ENCODE data around the gene SLC17A8.
"Not testable (repeated sequence)": the region's sequence is repeated elsewhere in the genome, so short reads cannot be mapped to it uniquely, and the experiment has no call there.

Gene SLC17A8

DNA sequence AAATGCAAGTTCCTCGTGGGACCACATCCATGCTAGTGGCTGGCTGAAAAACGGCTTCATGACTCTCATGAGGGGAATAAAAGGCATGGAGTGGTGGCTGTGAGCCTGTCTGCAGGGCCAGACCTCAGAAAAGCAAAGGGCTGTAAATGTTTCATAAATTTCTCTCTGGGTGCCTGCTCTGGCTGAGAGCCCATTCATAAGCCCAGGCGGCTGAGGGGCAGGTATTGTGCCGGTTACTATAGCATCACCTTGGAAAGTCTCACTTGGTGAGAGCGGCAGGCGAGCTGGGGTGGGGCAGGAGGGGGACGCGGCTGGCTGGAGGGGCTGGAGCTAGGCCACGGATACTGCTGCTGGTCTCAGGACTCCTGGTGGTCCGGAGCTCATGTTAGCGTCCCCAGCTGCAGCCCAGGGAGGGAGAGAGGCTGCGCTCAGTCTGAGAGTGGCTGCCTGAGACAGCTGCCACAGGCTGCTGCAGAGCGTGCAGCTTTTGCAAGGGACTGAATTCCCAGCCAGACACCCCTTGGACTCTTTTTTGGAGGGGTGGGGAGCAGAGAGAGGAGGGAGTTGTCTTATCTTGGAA is at the start of gene SLC17A8:
SLC17A8 (plus strand) TSS at position 431 of the 580 bp plus-strand sequence. CDS start 318 bp downstream, outside the sequence.
- DNase-seq: peak; percentile 90

DNA sequence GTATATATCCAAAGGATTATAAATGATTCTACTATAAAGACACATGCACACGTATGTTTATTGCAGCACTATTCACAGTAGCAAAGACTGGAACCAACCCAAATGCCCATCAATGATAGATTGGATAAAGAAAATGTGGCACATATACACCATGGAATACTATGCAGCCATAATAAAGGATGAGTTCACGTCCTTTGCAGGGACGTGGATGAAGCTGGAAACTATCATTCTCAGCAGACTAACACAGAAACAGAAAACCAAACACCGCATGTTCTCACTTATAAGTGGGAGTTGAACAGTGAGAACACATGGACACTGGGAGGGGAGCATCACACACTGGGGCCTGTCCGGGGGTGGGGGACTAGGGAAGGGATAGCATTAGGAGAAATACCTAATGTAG is 48.7 kb upstream of the SLC17A8 start:
- DNase-seq: not testable (repeated sequence)

DNA sequence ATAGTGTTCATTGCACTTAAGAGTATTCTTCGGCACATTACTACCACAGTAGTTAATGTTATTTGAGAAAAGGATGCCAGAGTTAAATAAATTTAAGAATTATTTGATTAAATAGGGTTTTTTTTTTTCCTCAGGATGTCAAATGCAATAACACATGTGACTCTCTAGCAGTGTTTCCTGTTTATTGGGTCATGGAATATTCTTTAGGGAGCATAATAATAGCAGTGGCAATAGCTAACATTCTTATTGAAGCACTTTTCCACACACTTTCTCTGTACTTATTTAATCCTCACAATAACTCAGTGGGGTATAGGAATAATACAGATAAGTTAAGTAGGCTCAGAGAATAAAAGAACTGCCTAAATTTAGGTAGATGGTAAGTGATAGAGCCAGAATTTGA is 45.6 kb upstream of the SLC17A8 start:
- DNase-seq: no peak

DNA sequence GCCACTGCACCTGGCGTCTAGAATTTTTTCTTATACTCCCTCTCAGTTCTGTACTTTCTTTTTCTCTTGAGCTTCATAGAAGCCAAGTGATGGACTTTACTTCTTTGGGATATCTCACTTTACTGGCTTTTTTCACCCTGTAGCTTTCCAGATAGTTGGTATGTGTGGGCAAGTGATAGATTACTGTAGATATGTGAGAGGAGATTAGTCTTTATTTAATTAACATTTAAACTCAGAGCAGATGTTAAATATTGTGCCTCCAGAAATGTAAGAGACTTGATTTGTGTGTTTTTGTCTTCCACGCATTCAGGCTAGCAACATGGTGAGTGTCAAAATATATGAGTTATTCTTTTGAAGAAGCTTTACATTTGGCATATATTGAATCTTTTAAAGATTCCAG is 39.5 kb upstream of the SLC17A8 start:
- DNase-seq: no peak

DNA sequence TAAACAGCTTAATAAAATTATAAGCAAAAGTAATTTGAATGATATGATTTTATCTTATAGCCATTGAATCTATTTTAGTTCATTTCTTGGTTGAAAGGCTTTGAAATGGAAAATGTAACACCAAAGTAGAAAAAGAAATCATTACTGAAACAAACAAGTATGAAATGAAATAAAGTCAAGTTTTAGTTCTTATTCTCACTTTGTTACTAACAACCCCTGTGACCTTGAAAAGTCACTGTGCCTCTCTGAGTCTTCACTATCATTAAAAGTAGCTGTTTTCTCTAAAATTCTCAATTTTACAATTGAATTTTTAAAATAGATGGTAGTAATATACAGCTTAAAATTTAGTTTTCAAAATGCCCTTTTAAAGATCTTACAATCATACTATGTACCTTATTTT is 32.4 kb upstream of the SLC17A8 start:
- DNase-seq: no peak

DNA sequence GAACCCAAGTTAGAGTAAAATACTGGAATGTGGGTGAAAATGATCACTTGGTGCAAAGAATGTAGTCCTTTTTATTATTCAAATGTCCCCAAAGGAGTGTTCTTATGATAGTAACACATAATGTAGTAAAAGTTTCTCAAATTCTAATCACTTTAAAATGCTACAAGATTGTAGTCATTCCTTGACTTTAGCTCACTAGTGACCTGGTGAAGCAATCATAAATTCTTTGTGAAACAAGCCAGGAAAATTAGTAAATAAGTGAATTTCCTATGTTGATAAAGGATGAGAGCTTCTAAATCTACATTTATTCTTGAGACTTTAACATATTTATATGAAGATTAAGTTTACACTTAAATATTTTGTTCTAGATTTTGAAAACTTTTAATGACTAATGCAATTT is 30.7 kb upstream of the SLC17A8 start:
- DNase-seq: no peak

DNA sequence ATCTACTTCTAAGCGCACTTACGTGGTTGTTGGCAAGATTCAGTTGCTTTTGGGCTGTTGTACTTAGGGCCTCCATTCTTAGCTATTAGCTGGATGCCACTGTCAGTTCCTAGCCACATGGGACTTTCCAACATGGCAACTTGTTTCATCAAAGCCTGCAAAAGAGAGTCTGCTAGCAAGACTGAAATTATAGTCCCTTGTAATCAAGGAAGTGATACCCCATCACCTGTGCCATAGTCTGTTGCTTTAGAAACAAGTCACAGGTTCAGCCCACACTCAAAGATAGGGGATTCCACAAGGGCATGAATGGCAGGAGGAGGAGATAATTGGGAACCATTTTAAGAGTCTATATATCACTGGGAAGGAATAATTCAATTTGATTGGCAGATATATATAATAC is 27.1 kb upstream of the SLC17A8 start:
- DNase-seq: no peak

DNA sequence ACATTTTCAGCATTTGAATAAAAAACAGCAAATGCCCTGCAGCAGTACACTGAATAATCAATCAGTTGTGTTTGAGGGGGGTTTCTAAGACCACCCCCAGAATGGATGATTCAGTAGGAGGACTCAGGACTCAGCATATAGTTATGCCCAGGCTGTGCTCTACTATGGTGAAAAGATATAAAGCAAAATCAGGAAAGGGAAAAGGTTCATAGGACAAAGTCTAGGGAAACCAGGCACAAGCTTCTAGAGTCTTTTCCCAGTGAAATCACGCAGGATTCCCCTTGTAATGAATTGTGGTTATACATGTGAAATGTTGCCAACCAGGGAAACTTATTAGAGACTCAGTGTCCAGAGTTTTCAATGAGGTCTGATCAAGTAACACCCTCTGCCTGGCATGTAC is 25.0 kb upstream of the SLC17A8 start:
- no peak for DNase-seq

DNA sequence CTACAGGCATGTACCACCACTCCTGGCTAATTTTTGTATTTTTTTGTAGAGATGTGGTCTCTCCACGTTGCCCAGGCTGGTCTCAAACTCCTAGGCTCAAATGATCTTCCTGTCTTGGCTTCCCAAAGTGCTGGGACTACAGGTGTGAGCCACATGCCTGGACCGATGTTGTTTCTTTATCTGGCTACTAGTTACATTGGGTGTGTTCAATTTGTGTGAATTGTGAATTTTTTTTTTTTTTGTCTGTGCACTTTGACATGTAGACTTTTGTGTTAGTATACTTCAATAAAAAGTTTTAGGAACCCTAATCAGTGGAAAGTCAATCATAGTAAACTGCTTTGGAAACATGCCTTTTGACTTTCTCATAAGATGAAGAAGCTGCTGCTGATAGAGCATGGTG is 24.0 kb upstream of the SLC17A8 start:
- no peak for DNase-seq

DNA sequence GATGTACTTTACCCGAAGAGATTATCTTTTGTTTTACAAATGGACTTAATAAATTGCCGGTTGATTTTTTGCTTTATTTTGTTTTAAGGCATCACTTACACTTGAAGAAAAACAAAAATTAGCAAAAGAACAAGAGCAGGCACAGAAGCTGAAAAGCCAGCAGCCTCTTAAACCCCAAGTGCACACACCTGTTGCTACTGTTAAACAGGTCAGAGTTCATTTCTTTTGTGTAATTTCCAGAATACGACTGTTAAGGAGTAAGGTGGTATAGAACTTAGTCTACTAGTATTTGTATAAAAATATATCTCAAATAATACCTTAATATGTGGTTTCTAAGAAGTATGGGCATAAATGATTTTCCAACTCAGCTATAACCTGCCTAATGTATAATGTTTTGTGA is 19.6 kb upstream of the SLC17A8 start:
- no peak for DNase-seq

DNA sequence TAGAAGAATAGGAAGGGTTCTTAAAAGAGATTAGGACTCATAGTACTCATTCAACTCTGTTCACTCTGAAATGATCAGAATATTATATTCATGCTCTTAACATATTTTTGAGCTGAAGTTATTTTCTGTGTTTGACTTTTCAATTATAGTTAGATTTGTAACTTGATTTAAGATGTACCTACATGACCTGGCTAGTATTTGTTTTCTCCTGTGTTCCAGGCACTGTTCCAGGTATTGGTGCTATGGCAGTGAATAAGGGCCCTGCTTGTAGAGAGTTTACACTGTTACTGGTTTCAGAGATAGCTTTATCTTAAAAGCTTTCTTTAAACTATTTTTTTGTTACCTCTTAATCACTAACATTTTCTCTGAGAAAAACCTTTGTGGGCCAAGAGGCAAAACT is 19.1 kb upstream of the SLC17A8 start:
- DNase-seq: no peak

DNA sequence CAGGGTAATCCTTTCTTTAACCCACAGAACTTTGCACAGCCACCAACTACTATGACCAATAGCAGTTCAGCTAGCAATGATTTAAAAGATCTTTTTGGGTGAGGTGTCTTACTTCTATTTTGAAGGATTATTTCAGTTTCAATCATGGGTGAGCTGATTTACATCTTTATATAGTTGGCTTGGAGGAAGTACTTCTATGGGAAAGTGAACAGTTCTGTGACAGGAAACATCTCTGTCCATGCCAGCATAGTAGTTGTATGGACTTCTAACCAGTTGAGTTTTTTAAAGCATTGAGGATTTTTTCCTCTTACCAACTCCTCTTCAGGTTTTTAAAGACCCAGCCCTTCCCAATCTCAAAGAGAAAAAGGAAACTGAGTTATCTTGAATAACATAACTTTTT is 17.8 kb upstream of the SLC17A8 start:
- DNase-seq: no peak

DNA sequence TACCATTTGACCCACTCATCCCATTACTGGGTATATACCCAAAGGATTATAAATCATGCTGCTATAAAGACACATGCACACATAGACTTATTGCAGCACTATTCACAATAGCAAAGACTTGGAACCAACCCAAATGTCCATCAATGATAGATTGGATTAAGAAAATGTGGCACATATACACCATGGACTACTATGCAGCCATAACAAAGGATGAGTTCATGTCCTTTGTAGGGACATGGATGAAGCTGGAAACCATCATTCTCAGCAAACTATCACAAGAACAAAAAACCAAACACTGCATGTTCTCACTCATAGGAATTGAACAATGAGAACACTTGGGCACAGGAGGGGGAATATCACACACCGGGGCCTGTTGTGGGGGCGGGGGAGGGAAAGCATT is 14.0 kb upstream of the SLC17A8 start:
- not testable (repeated sequence) for DNase-seq

DNA sequence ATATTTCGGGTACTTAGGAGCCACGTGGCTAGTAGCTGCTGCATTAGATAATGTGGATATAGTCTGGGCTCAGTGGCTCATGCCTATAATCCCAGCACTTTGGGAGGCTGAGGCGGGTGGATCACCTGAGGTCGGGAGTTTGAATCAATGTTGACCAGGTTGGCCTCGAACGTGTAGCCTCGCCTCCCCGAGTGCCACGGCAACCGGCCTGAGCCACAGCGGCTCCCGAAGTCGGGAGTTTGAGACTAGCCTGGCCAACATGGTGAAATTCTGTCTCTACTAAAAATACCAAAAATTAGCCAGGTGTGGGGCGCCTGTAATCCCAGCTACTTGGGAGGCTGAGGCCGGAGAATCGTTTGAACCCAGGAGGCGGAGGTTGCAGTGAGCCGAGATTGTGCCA is 12.5 kb upstream of the SLC17A8 start:
- DNase-seq: not testable (repeated sequence)

DNA sequence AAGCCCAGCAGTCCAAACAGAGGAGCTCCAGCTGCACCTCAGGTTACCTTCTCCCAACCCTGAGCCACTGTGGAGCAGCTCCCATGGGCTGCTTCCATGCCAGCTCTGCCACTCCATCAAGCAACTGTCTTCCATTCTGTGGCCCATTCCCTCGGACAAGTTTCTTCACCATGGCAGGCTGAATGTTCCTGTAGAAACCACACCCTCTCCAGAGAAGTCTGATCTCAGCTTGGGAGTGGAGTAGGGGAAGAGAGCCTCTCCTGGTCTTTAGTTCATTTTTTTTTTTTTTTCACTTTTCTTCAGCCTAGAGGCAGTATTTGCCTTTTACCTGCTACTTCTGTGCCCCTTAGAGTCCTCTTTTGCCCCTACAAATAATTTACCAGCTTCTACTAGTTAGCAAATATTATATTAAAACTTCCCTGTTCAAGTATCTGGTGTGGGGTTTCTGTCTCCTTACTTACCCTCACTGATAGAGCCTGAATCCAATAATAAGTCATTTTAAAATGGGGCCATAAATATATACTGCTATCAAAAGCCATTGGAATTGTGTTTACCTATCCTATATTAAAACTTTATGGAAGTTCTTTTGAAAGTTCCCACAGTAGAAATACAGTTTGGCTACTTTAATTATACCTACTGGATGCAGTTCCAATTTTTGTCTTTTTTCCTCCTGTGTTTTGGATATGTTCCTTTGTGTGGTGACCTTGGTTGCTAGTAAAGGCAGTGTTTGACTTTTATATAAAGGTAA is 11.7 kb upstream of the SLC17A8 start:
- DNase-seq: peak; percentile 10

DNA sequence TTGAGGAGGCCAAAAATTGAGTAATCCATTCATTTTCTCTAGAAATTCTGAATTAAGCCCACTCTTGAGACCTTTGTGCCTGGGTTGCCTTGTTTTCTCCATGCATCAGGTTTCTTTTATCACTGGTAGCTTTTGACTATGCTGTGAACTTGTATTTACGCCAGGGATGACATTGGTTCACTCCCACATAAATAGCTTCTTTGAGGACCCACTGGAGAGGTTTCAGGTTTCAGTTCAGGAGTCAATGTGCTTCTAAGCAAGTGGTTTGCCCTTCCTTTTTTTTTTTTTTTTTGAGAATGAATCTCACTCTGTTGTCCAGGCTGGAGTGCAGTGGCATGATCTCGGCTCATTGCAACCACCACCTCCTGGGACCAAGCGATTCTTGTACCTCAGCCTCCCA is 10.2 kb upstream of the SLC17A8 start:
- peak; percentile 55 for DNase-seq

DNA sequence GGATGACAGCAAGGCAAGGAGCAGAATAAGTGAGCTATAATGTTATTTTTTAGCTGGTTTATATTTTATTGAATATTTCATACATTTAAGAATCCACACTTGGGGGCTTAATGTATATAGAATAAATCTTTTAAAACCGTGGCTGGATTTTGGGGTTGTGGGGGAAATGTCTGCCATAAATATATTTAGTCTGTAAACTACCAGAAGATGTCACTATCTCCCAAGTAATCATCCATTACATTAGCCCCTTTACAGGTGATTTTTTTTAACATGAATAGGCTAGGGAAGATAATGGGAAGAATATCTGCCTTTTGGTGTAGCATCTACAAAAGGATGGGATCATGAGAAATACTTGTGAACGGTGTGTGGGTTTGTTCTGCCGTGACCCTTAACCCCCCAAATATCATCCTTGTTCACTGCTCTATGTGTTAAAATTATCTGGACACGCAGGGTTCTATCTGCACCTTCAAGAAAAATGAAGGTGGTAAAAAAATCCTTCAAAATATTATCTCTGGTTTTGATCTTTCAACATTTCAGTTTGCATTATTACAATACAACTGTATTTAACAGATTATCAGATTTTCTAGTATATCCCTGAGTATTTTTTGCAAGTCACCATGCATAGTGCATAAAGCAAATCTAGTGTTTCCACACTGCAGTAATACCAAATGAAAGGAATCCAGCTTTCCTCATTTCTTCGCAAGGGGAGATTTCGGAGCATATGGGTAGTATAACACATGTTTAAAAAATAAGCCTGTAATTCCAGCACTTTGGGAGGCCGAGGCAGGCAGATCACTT is 8.0 kb upstream of the SLC17A8 start:
- peak; percentile 73 for DNase-seq

DNA sequence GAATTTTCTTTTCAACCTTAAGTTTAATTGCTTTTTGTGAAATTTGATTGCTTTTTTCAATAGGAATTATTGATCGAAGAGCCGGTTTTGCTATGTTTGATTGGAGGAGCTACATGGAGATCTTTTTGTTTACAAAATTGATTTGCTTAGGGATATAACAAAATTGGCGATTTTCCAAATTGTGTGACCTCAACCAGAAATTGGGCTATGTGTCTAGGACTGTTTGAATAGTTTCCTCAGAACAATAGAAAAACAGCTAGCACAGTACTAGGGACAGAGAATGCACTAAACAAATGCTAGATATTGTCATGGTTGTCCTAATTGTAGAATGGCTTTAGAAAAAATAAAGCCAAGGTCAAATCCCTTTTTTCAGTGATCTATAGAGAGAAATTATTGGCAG is 2.4 kb downstream of the SLC17A8 start:
- DNase-seq: peak; percentile 55

DNA sequence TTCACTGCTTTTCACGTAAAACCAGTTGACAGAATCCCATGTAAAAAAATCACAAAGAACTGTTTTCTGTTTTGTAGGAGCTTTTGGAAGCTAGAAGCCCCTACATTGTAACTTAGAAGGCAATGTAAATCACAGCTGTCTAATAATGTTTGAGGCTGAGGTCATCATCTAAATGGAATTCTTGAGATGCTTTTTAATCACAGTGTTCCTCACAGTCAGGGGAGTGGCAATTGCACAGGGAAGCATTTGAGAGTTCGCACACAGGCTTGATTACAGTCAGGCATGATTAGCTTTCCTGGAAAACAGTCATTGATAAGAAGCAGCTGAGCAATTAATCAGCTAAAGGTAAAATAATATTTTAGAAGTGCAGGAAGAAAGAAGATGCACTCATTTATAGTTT is 2.9 kb downstream of the SLC17A8 start:
- peak; percentile 75 for DNase-seq

DNA sequence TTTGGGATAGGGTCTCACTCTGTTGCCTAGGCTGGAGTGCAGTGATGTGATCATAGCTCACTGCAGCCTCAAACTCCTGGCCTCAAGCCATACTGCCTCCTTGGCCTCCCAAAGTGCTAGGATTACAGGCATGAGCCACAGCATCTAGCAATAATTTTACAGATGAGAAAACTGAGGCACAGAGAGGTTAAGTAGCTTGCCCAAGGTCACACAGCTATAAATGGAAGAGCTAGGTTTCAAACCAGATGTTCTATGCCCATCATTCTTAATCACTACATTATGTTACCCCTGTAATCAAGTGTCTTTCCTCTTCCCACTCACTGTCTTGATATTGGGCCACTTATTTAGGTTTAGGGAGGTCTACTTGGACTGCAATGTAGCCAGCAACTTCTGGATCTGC is 3.6 kb downstream of the SLC17A8 start:
- no peak for DNase-seq

DNA sequence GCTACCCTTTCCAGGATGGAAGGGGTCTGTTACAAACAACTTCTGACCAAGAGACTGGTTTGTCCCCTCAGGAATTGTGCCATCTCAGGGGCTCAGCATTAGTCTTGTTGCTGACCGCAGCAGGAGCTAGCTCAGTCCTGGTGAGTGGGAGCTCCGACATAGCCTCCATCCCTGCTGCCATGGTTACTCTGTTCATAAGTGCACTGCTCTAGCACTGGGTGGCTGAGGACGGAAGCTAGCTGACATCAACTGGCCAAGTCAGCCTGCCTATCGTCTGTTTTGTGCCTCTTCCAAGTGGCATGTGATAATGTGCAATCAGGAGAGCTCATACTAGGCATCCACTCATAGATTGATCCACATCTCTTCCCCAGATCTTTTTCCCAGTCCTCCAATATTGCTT is 7.5 kb downstream of the SLC17A8 start:
- no peak for DNase-seq

DNA sequence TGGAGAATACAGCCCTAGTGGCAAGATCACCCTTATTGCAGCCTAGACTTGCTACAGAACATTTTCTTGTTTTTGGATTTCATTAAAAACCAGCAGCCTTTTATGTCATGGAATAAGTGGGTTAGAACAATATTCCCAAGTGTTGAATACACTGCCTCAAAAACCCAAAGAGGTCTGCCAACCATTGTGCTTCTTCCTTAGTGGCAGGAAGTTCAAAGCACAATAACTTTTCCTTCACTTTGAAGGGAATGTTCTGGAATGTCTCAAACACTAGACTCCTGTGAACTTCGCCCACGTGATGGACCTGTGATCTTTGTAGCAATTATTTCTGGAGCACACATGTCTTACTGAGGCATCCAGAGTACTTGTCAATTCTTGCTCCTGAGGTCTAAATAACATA is 8.5 kb downstream of the SLC17A8 start:
- no peak for DNase-seq

DNA sequence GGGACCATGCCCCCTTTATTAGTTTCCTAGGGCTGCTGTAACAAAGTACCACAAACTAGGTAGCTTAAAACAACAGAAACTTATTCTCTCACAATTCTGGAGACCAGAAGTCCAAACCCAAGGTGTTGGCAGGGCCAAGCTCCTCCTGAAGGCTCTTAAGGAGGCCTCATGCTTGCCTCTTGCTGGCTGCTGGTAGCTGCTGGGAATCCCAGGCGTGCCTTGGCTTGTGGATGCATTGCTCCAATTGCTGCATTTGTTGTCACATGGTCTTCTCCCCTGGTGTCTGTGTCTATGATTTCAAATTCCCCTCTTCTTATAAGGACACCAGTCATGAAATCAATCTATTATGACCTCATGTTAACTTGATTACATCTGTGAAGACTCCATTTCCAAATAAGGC is 11.2 kb downstream of the SLC17A8 start:
- DNase-seq: no peak

DNA sequence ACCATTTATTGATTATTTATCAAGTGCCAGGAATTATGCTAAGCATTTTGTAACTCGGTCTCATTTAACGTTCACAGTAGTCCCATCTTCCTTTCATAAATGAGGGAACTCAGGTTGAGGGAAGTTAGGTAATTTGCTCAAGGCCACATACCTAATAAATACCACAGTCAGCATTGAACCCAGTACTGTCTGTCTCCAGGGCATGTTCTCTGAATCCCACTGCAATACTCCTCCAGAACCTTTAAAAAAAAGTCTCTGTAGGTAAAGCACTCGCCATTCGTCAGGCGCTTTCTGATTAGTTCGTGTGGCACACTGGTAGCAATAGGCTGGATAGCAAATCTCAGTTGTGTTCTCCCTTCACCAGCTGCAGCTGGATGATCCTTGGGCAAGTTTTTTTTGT is 14.3 kb downstream of the SLC17A8 start:
- no peak for DNase-seq

Data from NCI-H69 (cell line).